ENCODE results near the gene NFATC2. TPM values are rescaled to one million over a fixed set of nuclear protein-coding genes. Genes with fewer than 3 reads are reported as not detected.

The NFATC2 gene
- total RNA-seq, 4 donors from 2014 or later, result 5.3 to 22.5 (median 11.5) TPM

DNA sequence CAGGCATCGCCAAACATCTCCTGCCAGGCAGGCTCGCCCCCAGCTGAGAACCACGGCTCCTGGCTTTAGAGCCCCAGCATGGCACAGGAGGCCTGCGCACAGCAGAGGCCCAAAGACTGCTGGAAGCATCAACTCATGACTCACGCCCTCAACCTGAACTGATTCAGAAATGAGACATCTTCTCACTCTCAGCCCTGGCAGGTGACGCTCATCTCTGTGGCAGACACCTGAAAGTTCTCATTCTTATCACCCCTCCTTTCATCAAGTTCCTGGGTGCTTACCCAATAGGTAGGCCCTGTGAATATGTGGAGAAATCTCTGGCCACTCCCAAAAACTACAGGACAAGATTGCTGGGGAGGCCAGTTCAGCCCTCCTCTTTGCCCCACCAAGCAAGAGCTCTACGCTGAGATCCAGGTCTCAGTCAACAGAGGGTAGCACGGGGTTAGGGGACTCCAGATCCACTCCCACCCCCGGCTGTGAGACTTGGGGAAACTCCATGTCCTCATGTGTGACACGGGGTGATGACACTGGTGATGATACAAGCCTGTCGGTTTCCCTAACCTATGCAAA lies 11.3 kb downstream of the NFATC2 start:
- TF ChIP-seq POLR2A (IDR thresholded peaks at IDR 0.05) (no peak), POLR2AphosphoS5 (IDR thresholded peaks at IDR 0.05) (no peak), EP300 (IDR thresholded peaks at IDR 0.05; ENCODE audit: low read depth) (no peak)
- TF ChIP-seq, protein P1, sequence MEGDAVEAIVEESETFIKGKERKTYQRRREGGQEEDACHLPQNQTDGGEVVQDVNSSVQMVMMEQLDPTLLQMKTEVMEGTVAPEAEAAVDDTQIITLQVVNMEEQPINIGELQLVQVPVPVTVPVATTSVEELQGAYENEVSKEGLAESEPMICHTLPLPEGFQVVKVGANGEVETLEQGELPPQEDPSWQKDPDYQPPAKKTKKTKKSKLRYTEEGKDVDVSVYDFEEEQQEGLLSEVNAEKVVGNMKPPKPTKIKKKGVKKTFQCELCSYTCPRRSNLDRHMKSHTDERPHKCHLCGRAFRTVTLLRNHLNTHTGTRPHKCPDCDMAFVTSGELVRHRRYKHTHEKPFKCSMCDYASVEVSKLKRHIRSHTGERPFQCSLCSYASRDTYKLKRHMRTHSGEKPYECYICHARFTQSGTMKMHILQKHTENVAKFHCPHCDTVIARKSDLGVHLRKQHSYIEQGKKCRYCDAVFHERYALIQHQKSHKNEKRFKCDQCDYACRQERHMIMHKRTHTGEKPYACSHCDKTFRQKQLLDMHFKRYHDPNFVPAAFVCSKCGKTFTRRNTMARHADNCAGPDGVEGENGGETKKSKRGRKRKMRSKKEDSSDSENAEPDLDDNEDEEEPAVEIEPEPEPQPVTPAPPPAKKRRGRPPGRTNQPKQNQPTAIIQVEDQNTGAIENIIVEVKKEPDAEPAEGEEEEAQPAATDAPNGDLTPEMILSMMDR (IDR thresholded peaks at IDR 0.05), result no peak
- H3K4me1 ChIP-seq, result peaks cover 0 to 19% (median 0%) of the 10 kb centered on the region in 4 donors
- peak overlapping the region in 1 of 4 donors; percentile 11 for H3K27ac ChIP-seq
- 75 to 93% methylated on average over 3 to 11 of the region's 11 CpGs for WGBS, 2 donors (ENCODE audit: low coverage in 1 of 2)
- no peaks in the 10 kb centered on the region for H3K9me3 ChIP-seq
- H3K36me3 ChIP-seq, result no peaks in the 10 kb centered on the region
- intact Hi-C loops (cut with DNase I; ENCODE audit: low total_unique reads) (no loop called here), in situ Hi-C loops (cut with MboI; ENCODE audit: low pct_ligation_motif_present in 1 of 4, low pct_unique_long_range_greater_than_20kb in 1 of 4, low sequenced_read_pairs in 3 of 4) (no loop called here)
- H3K27me3 ChIP-seq, result no peaks in the 10 kb centered on the region
- no peak overlapping the region for H3K4me3 ChIP-seq
- DNase-seq, result no peak

DNA sequence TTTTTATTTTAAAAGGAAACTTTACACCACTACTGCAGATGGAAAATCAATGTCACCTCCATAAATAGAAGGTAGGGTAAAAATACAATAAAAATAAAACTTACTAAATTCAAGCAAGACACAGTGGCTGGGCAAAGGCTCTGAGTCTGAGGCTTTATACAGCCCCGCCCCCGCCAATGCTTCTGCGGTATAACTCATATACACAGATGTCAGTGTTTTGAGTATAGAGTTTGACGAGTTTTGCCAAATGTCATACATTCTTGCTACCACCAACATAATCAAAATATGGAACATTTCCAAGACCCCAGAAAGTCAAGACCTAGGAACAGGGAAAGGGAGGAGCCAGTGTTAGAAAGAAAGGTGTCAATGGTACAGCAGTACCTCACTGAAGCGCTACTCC lies 12.8 kb downstream of the NFATC2 start:
- Histone ChIP-seq H3K27ac (no peak overlapping the region), H3K4me3 (no peak overlapping the region), H3K36me3 (no peaks in the 10 kb centered on the region), H3K9me3 (no peaks in the 10 kb centered on the region), H3K4me1 (peaks cover 0 to 18% (median 0%) of the 10 kb centered on the region in 4 donors), H3K27me3 (no peaks in the 10 kb centered on the region)
- DNase-seq, result peak; percentile 37
- no peak for TF ChIP-seq POLR2AphosphoS5 (IDR thresholded peaks at IDR 0.05)
- TF ChIP-seq POLR2A (IDR thresholded peaks at IDR 0.05), result no peak
- TF ChIP-seq, protein P1 (IDR thresholded peaks at IDR 0.05), result no peak
- TF ChIP-seq EP300 (IDR thresholded peaks at IDR 0.05; ENCODE audit: low read depth), result no peak
- intact Hi-C loops (cut with DNase I; ENCODE audit: low total_unique reads), result no loop called here
- in situ Hi-C loops (cut with MboI; ENCODE audit: low pct_ligation_motif_present in 1 of 4, low pct_unique_long_range_greater_than_20kb in 1 of 4, low sequenced_read_pairs in 3 of 4), result no loop called here
- 73 to 83% methylated on average over 4 to 5 of the region's 5 CpGs for WGBS, 2 donors (ENCODE audit: low coverage in 1 of 2)

DNA sequence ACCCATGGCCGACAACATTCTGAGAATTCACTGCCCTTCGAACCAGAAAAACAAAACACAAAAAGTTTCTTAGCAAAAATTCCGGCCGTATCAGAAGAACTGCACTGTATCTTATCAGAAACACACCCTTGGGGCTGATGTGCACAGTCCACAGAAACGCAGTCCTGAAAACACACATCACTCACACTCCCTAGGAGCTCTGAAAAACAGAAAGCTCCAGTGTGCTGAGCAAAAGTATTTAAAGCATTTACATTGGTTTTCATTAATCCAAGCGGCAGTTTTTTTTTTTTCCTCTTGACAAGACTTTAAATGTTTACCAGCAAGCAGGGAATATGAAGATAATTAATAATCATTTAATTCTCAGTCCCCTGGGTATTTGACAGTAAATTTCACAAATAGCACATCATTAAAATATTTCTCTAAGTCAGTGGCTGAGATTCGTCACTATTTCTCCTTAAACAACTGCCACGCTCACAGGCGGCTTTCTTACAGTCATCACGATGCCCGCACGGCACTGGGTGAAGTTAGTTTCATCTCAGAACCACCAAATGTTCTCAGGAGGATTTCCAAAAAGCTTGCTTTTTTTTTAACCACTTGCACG lies 13.3 kb downstream of the NFATC2 start:
- intact Hi-C loops (cut with DNase I; ENCODE audit: low total_unique reads), result no loop called here
- no peak overlapping the region for H3K27ac ChIP-seq
- DNase-seq, result no peak

DNA sequence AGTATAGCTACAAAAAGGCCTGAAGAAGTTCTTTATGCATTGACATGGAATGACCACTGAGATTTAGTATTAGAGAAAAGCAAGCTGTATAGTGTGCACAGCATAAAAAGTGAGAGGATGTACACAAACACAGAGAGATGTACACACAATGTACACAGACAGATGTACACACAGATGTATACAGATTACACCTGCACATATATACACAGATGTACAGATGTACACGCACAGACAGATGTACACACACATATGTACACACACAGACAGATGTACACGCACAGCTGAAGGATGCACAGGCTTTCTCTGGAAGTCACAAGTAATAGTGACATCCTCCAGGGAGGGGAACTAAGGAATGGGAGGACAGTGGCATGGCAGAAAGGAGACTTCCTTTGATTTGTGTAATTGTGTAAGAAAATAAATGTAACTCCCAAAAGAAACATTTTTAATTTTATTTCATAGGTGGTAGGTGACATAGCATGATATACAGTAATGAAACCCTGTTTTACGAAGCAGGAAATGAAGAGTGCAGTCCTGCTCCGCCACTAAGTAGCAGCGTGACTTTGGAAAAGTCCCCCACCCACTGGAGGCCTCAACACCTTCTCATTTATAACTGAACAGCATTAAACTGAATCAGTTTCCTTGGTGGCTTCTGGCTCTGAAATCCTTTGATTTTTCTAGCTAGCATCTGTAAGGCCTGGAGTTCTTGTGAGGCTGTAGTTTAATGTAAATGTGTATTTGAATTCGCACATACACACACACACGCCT lies 14.1 kb downstream of the NFATC2 start:
- Histone ChIP-seq H3K27ac (no peak overlapping the region), H3K4me3 (no peak overlapping the region), H3K9me3 (no peaks in the 10 kb centered on the region), H3K27me3 (no peaks in the 10 kb centered on the region), H3K36me3 (no peaks in the 10 kb centered on the region), H3K4me1 (peaks cover 0 to 18% (median 0%) of the 10 kb centered on the region in 4 donors)
- DNase-seq, result no peak
- 74 to 76% methylated on average over 4 to 7 of the region's 7 CpGs for WGBS, 2 donors (ENCODE audit: low coverage in 1 of 2)
- intact Hi-C loops (cut with DNase I; ENCODE audit: low total_unique reads), result no loop called here
- TF ChIP-seq, protein P1 (IDR thresholded peaks at IDR 0.05), result no peak
- TF ChIP-seq POLR2AphosphoS5 (IDR thresholded peaks at IDR 0.05) (no peak), POLR2A (IDR thresholded peaks at IDR 0.05) (no peak), EP300 (IDR thresholded peaks at IDR 0.05; ENCODE audit: low read depth) (no peak)
- in situ Hi-C loops (cut with MboI; ENCODE audit: low pct_ligation_motif_present in 1 of 4, low pct_unique_long_range_greater_than_20kb in 1 of 4, low sequenced_read_pairs in 3 of 4), result no loop called here

More for the DNA sequence above, 13.3 kb downstream of the NFATC2 start:
- Histone ChIP-seq H3K27me3 (no peaks in the 10 kb centered on the region), H3K9me3 (no peaks in the 10 kb centered on the region), H3K4me1 (peaks cover 0 to 18% (median 0%) of the 10 kb centered on the region in 4 donors), H3K36me3 (no peaks in the 10 kb centered on the region), H3K4me3 (no peak overlapping the region)
- 56 to 65% methylated on average over 12 to 13 of the region's 13 CpGs for WGBS, 2 donors (ENCODE audit: low coverage in 1 of 2)
- in situ Hi-C loops (cut with MboI; ENCODE audit: low pct_ligation_motif_present in 1 of 4, low pct_unique_long_range_greater_than_20kb in 1 of 4, low sequenced_read_pairs in 3 of 4), result no loop called here
- TF ChIP-seq POLR2A (IDR thresholded peaks at IDR 0.05) (no peak), POLR2AphosphoS5 (IDR thresholded peaks at IDR 0.05) (no peak), EP300 (IDR thresholded peaks at IDR 0.05; ENCODE audit: low read depth) (no peak)
- TF ChIP-seq, protein P1 (IDR thresholded peaks at IDR 0.05), result no peak
